H1 (cell line): ENCODE results near the gene TADA2B. TPM values are rescaled to one million over a fixed set of nuclear protein-coding genes. Genes with fewer than 3 reads are reported as not detected.

Experiments
- BACH1 ChIP-seq: IDR thresholded peaks from 2 replicates; pipeline ENCODE4 v1.6.1; 2012; ENCODE audit warnings: low read length, improper control_type of control experiment
- CHD1 ChIP-seq: IDR thresholded peaks from 2 replicates; pipeline ENCODE4 v1.6.1; 2012; ENCODE audit warnings: low read depth, low read length, improper control_type of control experiment
- CREB1 ChIP-seq: IDR thresholded peaks from 2 replicates; pipeline ENCODE4 v1.6.1; 2012; ENCODE audit warnings: inconsistent platforms
- KDM4A ChIP-seq: IDR thresholded peaks from one replicate; pipeline ENCODE4 v1.7.1; 2012; ENCODE audit warnings: low read depth, mild to moderate bottlenecking, moderate library complexity, low read length, inconsistent platforms; ENCODE audit not compliant: severe bottlenecking
- POLR2A ChIP-seq, 2 experiments: IDR thresholded peaks; 1 replicate in 1 of 2; 2 replicates in 1 of 2; pipeline ENCODE4 v1.6.1; 2011; ENCODE audit warnings: low read depth in 2 of 2, low read length in 2 of 2, mild to moderate bottlenecking in 2 of 2; ENCODE audit errors: control extremely low read depth in 1 of 2
- RAD21 ChIP-seq, 2 experiments: IDR thresholded peaks in 1 of 2; conservative IDR thresholded peaks in 1 of 2; 2 replicates each; pipeline ENCODE4 v1.6.1; 2011; ENCODE audit warnings: low read depth in 2 of 2, low read length in 2 of 2, improper control_type of control experiment in 1 of 2, inconsistent platforms in 1 of 2, mild to moderate bottlenecking in 1 of 2, moderate library complexity in 1 of 2
- RFX5 ChIP-seq: IDR thresholded peaks from 2 replicates; pipeline ENCODE4 v1.6.1; 2011; ENCODE audit warnings: low read depth, low read length, improper control_type of control experiment, borderline replicate concordance
- TBP ChIP-seq: IDR thresholded peaks from 2 replicates; pipeline ENCODE4 v1.6.1; 2011; ENCODE audit warnings: low read depth, low read length, improper control_type of control experiment
- YY1 ChIP-seq: IDR thresholded peaks from 2 replicates; pipeline ENCODE4 v1.6.1; 2011; ENCODE audit warnings: low read depth, mild to moderate bottlenecking, low read length
- polyA plus RNA-seq, 7 experiments: library from polyadenylated mRNA; depleted of rRNA in 3 of 7; stranded (reverse) in 5 of 7; unstranded in 2 of 7; fragments of >200 nt in 5 of 7; fragments of 200-250 nt in 2 of 7; gene quantifications; 1 replicate in 5 of 7; 2 replicates in 1 of 7; 4 replicates in 1 of 7; pipeline versions ENCODE4 v1.2.1 to v1.2.3, GENCODE V29; 2011 to 2013; ENCODE audit warnings: missing spikeins in 2 of 7, mixed read lengths in 2 of 7
- total RNA-seq: library from RNA; stranded (reverse); fragmentation: NEBNext Ultra II Directional; extraction: Animal tissue kit (Norgen Biotek cat#: 25700); gene quantifications from 2 replicates; pipeline ENCODE4 v1.2.1, GENCODE V29; 2021
- TF ChIP-seq, protein P1 (sequence below): fragments of 300-600 bp; sonication (generic); IDR thresholded peaks from 2 replicates; pipeline ENCODE4 v1.7.1; 2012; ENCODE audit warnings: low read length, moderate library complexity, mild to moderate bottlenecking, inconsistent platforms; ENCODE audit not compliant: insufficient replicate concordance
- TF ChIP-seq, protein P2 (sequence below): IDR thresholded peaks from 2 replicates; pipeline ENCODE4 v1.6.1; 2011; ENCODE audit warnings: low read depth, mild to moderate bottlenecking, low read length; ENCODE audit not compliant: insufficient read depth

Gene TADA2B
- total and polyA plus RNA-seq, 2 of the 8 experiments (the other 6 are each of a cell fraction or from before 2014, with no cell fraction given) = 5.7 to 12.1 TPM

DNA sequence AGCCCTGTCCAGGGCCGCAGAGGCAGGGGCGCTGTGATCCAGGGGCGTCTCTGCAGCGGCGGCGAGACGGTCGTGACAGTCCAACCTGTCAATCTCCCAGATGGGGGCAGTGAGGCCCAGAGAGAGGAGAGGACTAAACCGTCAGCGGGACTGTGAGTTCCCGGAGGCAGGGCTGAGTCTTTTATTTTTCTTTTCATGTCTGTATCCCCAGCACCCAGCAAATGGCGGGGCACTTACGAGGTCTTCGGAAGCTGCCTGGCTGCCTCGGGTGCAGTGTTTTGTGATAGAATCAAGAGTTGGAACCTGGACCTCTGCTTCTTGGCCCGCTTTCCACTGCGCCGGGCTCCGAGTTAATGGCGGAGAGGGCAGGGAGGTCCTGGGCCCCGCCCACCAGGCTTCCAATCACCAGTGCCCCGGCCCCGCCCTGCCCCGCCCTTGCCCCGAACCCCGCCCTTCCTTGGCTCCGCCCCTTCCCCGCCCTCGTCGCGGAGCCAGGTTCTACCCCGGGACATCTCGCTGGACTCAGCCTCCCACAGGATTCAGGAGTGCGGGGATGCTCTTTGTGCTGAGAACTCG, 59.9 kb downstream of the TADA2B start (continued):
- TF ChIP-seq, protein P1, sequence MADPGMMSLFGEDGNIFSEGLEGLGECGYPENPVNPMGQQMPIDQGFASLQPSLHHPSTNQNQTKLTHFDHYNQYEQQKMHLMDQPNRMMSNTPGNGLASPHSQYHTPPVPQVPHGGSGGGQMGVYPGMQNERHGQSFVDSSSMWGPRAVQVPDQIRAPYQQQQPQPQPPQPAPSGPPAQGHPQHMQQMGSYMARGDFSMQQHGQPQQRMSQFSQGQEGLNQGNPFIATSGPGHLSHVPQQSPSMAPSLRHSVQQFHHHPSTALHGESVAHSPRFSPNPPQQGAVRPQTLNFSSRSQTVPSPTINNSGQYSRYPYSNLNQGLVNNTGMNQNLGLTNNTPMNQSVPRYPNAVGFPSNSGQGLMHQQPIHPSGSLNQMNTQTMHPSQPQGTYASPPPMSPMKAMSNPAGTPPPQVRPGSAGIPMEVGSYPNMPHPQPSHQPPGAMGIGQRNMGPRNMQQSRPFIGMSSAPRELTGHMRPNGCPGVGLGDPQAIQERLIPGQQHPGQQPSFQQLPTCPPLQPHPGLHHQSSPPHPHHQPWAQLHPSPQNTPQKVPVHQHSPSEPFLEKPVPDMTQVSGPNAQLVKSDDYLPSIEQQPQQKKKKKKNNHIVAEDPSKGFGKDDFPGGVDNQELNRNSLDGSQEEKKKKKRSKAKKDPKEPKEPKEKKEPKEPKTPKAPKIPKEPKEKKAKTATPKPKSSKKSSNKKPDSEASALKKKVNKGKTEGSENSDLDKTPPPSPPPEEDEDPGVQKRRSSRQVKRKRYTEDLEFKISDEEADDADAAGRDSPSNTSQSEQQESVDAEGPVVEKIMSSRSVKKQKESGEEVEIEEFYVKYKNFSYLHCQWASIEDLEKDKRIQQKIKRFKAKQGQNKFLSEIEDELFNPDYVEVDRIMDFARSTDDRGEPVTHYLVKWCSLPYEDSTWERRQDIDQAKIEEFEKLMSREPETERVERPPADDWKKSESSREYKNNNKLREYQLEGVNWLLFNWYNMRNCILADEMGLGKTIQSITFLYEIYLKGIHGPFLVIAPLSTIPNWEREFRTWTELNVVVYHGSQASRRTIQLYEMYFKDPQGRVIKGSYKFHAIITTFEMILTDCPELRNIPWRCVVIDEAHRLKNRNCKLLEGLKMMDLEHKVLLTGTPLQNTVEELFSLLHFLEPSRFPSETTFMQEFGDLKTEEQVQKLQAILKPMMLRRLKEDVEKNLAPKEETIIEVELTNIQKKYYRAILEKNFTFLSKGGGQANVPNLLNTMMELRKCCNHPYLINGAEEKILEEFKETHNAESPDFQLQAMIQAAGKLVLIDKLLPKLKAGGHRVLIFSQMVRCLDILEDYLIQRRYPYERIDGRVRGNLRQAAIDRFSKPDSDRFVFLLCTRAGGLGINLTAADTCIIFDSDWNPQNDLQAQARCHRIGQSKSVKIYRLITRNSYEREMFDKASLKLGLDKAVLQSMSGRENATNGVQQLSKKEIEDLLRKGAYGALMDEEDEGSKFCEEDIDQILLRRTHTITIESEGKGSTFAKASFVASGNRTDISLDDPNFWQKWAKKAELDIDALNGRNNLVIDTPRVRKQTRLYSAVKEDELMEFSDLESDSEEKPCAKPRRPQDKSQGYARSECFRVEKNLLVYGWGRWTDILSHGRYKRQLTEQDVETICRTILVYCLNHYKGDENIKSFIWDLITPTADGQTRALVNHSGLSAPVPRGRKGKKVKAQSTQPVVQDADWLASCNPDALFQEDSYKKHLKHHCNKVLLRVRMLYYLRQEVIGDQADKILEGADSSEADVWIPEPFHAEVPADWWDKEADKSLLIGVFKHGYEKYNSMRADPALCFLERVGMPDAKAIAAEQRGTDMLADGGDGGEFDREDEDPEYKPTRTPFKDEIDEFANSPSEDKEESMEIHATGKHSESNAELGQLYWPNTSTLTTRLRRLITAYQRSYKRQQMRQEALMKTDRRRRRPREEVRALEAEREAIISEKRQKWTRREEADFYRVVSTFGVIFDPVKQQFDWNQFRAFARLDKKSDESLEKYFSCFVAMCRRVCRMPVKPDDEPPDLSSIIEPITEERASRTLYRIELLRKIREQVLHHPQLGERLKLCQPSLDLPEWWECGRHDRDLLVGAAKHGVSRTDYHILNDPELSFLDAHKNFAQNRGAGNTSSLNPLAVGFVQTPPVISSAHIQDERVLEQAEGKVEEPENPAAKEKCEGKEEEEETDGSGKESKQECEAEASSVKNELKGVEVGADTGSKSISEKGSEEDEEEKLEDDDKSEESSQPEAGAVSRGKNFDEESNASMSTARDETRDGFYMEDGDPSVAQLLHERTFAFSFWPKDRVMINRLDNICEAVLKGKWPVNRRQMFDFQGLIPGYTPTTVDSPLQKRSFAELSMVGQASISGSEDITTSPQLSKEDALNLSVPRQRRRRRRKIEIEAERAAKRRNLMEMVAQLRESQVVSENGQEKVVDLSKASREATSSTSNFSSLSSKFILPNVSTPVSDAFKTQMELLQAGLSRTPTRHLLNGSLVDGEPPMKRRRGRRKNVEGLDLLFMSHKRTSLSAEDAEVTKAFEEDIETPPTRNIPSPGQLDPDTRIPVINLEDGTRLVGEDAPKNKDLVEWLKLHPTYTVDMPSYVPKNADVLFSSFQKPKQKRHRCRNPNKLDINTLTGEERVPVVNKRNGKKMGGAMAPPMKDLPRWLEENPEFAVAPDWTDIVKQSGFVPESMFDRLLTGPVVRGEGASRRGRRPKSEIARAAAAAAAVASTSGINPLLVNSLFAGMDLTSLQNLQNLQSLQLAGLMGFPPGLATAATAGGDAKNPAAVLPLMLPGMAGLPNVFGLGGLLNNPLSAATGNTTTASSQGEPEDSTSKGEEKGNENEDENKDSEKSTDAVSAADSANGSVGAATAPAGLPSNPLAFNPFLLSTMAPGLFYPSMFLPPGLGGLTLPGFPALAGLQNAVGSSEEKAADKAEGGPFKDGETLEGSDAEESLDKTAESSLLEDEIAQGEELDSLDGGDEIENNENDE = no peak
- TF ChIP-seq KDM4A (peak; percentile 59), POLR2A (IDR thresholded peaks at IDR 0.05; ENCODE audit: control extremely low read depth in 1 of 2, low read depth in 2 of 2, low read length in 2 of 2) (0 out of 3 replicates have a peak, but pooled peaks of 1 of the 2 experiments have one; percentile 23), RFX5 (no peak), CREB1 (no peak), BACH1 (no peak), RAD21 (IDR thresholded peaks at IDR 0.05 in 1 of 2, conservative IDR thresholded peaks at IDR 0.05 in 1 of 2; ENCODE audit: low read depth in 2 of 2, low read length in 2 of 2) (0 out of 4 replicates have a peak, but pooled peaks of 1 of the 2 experiments have one; percentile 1), TBP (no peak), YY1 (peak; percentile 87), CHD1 (no peak)
- TF ChIP-seq, protein P2, sequence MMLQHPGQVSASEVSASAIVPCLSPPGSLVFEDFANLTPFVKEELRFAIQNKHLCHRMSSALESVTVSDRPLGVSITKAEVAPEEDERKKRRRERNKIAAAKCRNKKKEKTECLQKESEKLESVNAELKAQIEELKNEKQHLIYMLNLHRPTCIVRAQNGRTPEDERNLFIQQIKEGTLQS = no peak
